HG02759 (cell line): Measurements from ENCODE around the gene MATCAP1.

Experiments used
- ATAC-seq: cut with Tn5 transposase; IDR thresholded peaks from one replicate; pipeline ENCODE4 v1.9.1; 2021; ENCODE audit warnings: mild to moderate bottlenecking, moderate library complexity; ENCODE audit not compliant: unreplicated experiment

MATCAP1 gene

GRCh38 chr16:67191995-67192681 is 8.4 kb upstream of the MATCAP1 start, which contains the start of gene E2F4:
E2F4 (plus strand) TSS chr16:67192155; CDS start chr16:67192228, 73 bp downstream.
- ATAC-seq = peak; percentile 91

- no peak for ATAC-seq
Observed at GRCh38 chr16:67191411-67191994, 7.7 kb upstream of the MATCAP1 start.

GRCh38 chr16:67190448-67191399 is 7.0 kb upstream of the MATCAP1 start:
- no peak for ATAC-seq

GRCh38 chr16:67190041-67190440 is 6.3 kb upstream of the MATCAP1 start, which contains the start of gene EXOC3L1:
EXOC3L1 (minus strand) TSS chr16:67190136; CDS start chr16:67189676, 460 bp downstream.
- ATAC-seq = no peak

- ATAC-seq = no peak
Observed at GRCh38 chr16:67188798-67189197, 5.0 kb upstream of the MATCAP1 start.

- no peak for ATAC-seq
Observed at GRCh38 chr16:67188323-67188722, 4.6 kb upstream of the MATCAP1 start.

- ATAC-seq = no peak
Observed at GRCh38 chr16:67187175-67187890, 3.6 kb upstream of the MATCAP1 start.

- no peak for ATAC-seq
Observed at GRCh38 chr16:67186550-67186950, 2.8 kb upstream of the MATCAP1 start.

GRCh38 chr16:67185651-67186134 is 1.9 kb upstream of the MATCAP1 start:
- ATAC-seq = no peak

- no peak for ATAC-seq
Observed at GRCh38 chr16:67184995-67185650, 1.4 kb upstream of the MATCAP1 start.

- ATAC-seq = peak; percentile 7
Observed at GRCh38 chr16:67184453-67184994, 761 bp upstream of the MATCAP1 start.

- ATAC-seq = no peak
Observed at GRCh38 chr16:67183284-67183626, 508 bp downstream of the MATCAP1 start.

- no peak for ATAC-seq
Observed at GRCh38 chr16:67182288-67182687, 1.5 kb downstream of the MATCAP1 start.

GRCh38 chr16:67181346-67181745 is 2.4 kb downstream of the MATCAP1 start:
- ATAC-seq = no peak

- ATAC-seq = no peak
Observed at GRCh38 chr16:67180166-67180565, 3.6 kb downstream of the MATCAP1 start.

GRCh38 chr16:67179421-67180080 is 4.2 kb downstream of the MATCAP1 start:
- ATAC-seq = no peak

- no peak for ATAC-seq
Observed at GRCh38 chr16:67177743-67178699, 5.7 kb downstream of the MATCAP1 start.

GRCh38 chr16:67176662-67177061 is 7.1 kb downstream of the MATCAP1 start:
- ATAC-seq = no peak
